GM19463 (cell line): ENCODE measurements around the gene ARPC4.
A peak's percentile ranks its signal among the peaks of the same experiment; 100 is the strongest.

Source experiments
- ATAC-seq: cut with Tn5 transposase; IDR thresholded peaks from one replicate; pipeline ENCODE4 v1.9.1; 2021; ENCODE audit warnings: mild to moderate bottlenecking, moderate library complexity; ENCODE audit not compliant: unreplicated experiment

Gene ARPC4

GRCh38 chr3:9787714-9788113 is 5.2 kb upstream of the ARPC4 start:
- ATAC-seq: no peak

GRCh38 chr3:9791127-9791526 is 1.8 kb upstream of the ARPC4 start:
- ATAC-seq: no peak

- ATAC-seq: no peak
Observed at GRCh38 chr3:9791790-9792404, 985 bp upstream of the ARPC4 start.

- ATAC-seq: no peak
Observed at GRCh38 chr3:9793161-9793781, 389 bp downstream of the ARPC4 start.

- ATAC-seq: no peak
Observed at GRCh38 chr3:9794400-9794799, 1.5 kb downstream of the ARPC4 start.

- ATAC-seq: no peak
Observed at GRCh38 chr3:9795207-9795606, 2.3 kb downstream of the ARPC4 start.

- ATAC-seq: no peak
Observed at GRCh38 chr3:9797196-9797945, 4.5 kb downstream of the ARPC4 start.

GRCh38 chr3:9800529-9800928 is 7.6 kb downstream of the ARPC4 start:
- ATAC-seq: no peak

GRCh38 chr3:9803494-9803893 is 10.6 kb downstream of the ARPC4 start:
- ATAC-seq: no peak

- no peak for ATAC-seq
Observed at GRCh38 chr3:9804996-9805395, 12.1 kb downstream of the ARPC4 start.

GRCh38 chr3:9806137-9806536 is 13.3 kb downstream of the ARPC4 start:
- ATAC-seq: no peak

GRCh38 chr3:9806688-9807589 is 14.1 kb downstream of the ARPC4 start:
- ATAC-seq: no peak

- ATAC-seq: no peak
Observed at GRCh38 chr3:9807981-9808344, 15.1 kb downstream of the ARPC4 start.

- ATAC-seq: peak; percentile 42
Observed at GRCh38 chr3:9808345-9809037, 15.6 kb downstream of the ARPC4 start.

- no peak for ATAC-seq
Observed at GRCh38 chr3:9809239-9809614, 16.3 kb downstream of the ARPC4 start.

GRCh38 chr3:9809615-9810432 is 16.9 kb downstream of the ARPC4 start, which contains the start of gene TTLL3:
Gene TTLL3, plus strand, starts transcription at chr3:9810262. Its CDS starts 400 bp downstream, at chr3:9810662.
- peak; percentile 55 for ATAC-seq

GRCh38 chr3:9810433-9810770 is 17.5 kb downstream of the ARPC4 start:
- ATAC-seq: no peak

- no peak for ATAC-seq
Observed at GRCh38 chr3:9810846-9811245, 18.0 kb downstream of the ARPC4 start.

- no peak for ATAC-seq
Observed at GRCh38 chr3:9812870-9813483, 20.1 kb downstream of the ARPC4 start.
